Neural progenitor cell (in vitro differentiated cells): ENCODE results near the gene SET. TPM values are rescaled to one million over a fixed set of nuclear protein-coding genes. Genes with fewer than 3 reads are reported as not detected.
A peak's percentile ranks its signal among the peaks of the same experiment; 100 is the strongest.

ENCODE experiments used
- DNase-seq: peaks from one replicate; pipeline ENCODE4 v3.0.0-alpha.2; 2016; ENCODE audit warnings: low spot score
- H2AFZ ChIP-seq: fragments of 200-600 bp; sonication (generic); replicated peaks from 2 replicates; pipeline ENCODE4 v1.6.1; 2016; ENCODE audit warnings: antibody characterized with exemption
- H3F3A ChIP-seq: fragments of 200-600 bp; sonication (generic); 2 replicates; pipeline ENCODE4 v1.6.1; 2016; ENCODE audit warnings: antibody characterized with exemption, low read depth
- H3K27ac ChIP-seq: fragments of 200-600 bp; sonication (generic); 2 replicates; pipeline ENCODE4 v1.5.1; 2016; ENCODE audit warnings: mild to moderate bottlenecking
- H3K27me3 ChIP-seq: fragments of 200-600 bp; sonication (generic); 2 replicates; pipeline ENCODE4 v1.6.1; 2016; ENCODE audit warnings: mild to moderate bottlenecking, moderate library complexity
- H3K36me3 ChIP-seq: fragments of 200-600 bp; sonication (generic); 2 replicates; pipeline ENCODE4 v1.5.1; 2016
- H3K4me1 ChIP-seq: fragments of 200-600 bp; sonication (generic); 2 replicates; pipeline ENCODE4 v1.6.1; 2016; ENCODE audit warnings: mixed run types
- H3K4me2 ChIP-seq: fragments of 200-600 bp; sonication (generic); 2 replicates; pipeline ENCODE4 v1.6.1; 2016
- H3K4me3 ChIP-seq: fragments of 200-600 bp; sonication (generic); 2 replicates; pipeline ENCODE4 v1.5.1; 2016
- H3K79me2 ChIP-seq: fragments of 200-600 bp; sonication (generic); 2 replicates; pipeline ENCODE4 v1.6.1; 2016; ENCODE audit warnings: low read depth
- H3K9ac ChIP-seq: fragments of 200-600 bp; sonication (generic); 2 replicates; pipeline ENCODE4 v1.6.1; 2016
- H3K9me3 ChIP-seq: fragments of 200-600 bp; sonication (generic); 2 replicates; pipeline ENCODE4 v1.5.1; 2016; ENCODE audit warnings: low read depth
- H4K20me1 ChIP-seq: fragments of 200-600 bp; sonication (generic); 2 replicates; pipeline ENCODE4 v1.6.1; 2016; ENCODE audit warnings: low read depth
- H3K27ac Mint-ChIP-seq: 3 replicates; pipeline ENCODE4 v1.8.0; 2021; ENCODE audit warnings: mixed read lengths
- H3K27me3 Mint-ChIP-seq: 2 replicates; pipeline ENCODE4 v1.8.0; 2022; ENCODE audit warnings: low read depth, mild to moderate bottlenecking, inconsistent platforms, moderate library complexity, mixed read lengths; ENCODE audit not compliant: insufficient read depth
- H3K36me3 Mint-ChIP-seq: 3 replicates; pipeline ENCODE4 v1.8.0; 2021; ENCODE audit warnings: mixed read lengths
- H3K4me1 Mint-ChIP-seq: 3 replicates; pipeline ENCODE4 v1.8.0; 2021; ENCODE audit warnings: mixed read lengths
- H3K4me3 Mint-ChIP-seq: 3 replicates; pipeline ENCODE4 v1.8.0; 2021; ENCODE audit warnings: mild to moderate bottlenecking, moderate library complexity, mixed read lengths
- H3K9me3 Mint-ChIP-seq: 3 replicates; pipeline ENCODE4 v1.8.0; 2020; ENCODE audit warnings: mixed read lengths
- CTCF ChIP-seq: fragments of 200-600 bp; sonication (generic); IDR thresholded peaks from 2 replicates; pipeline ENCODE4 v1.5.1; 2017; ENCODE audit warnings: antibody characterized with exemption, mild to moderate bottlenecking
- EZH2 ChIP-seq: fragments of 200-600 bp; sonication (generic); IDR thresholded peaks from 2 replicates; pipeline ENCODE4 v1.6.1; 2017; ENCODE audit warnings: antibody characterized with exemption, mild to moderate bottlenecking, moderate library complexity
- EZH2phosphoT487 ChIP-seq: fragments of 200-600 bp; sonication (generic); IDR thresholded peaks from 2 replicates; pipeline ENCODE4 v1.6.1; 2017; ENCODE audit warnings: antibody characterized with exemption
- total RNA-seq: library from RNA; depleted of rRNA; stranded (reverse); fragments of >200 nt; gene quantifications from 2 replicates; pipeline ENCODE4 v1.2.3, GENCODE V29; 2015; ENCODE audit warnings: low replicate concordance

Gene SET
- total RNA-seq, 1 donor from 2014 or later: 1,683 TPM

DNA sequence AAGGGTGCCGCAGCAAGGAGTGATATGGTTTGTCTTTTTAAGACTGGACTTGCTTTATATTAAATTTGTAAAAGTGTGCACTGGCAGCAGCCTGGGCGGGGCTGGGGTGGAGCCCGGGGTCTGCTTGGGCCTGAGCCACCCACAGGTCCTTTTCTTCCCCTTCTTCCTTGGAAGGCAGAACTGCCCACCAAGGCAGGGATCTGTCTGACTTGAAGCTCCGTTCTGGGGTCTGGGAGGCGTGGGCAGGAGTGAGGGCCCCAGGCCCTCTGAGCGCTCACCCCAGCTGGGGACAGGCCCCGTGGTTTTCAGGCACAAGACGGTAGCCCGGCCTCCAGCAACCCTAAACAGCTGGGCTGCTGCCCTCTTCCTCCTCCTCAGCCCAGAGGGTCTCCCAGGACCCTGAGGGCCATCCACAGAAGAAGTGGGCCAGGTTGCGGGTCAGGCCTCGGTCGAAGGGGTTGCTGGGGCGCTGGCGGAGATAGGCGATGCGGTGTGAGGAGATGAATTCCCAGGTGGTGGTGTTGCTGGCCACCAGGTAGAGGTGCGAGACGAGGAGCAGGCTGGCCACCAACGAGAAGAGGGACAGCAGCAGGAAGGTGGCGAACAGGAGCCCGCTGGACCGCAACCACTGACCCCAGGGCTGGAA, 31.9 kb downstream of the SET start:
- Mint-ChIP-seq H3K4me3 (no peak overlapping the region), H3K9me3 (no peaks in the 10 kb centered on the region), H3K27me3 (peaks cover 4% of the 10 kb centered on the region), H3K36me3 (peaks cover 2% of the 10 kb centered on the region), H3K27ac (peak overlapping the region; percentile 58), H3K4me1 (peaks cover 23% of the 10 kb centered on the region)
- TF ChIP-seq EZH2phosphoT487 (no peak), EZH2 (no peak), CTCF (no peak)
- Histone ChIP-seq H3K4me3 (no peak overlapping the region), H4K20me1 (no peaks in the 10 kb centered on the region), H3K27ac (no peak overlapping the region), H3K9ac (no peak overlapping the region), H3K9me3 (no peaks in the 10 kb centered on the region), H3K4me1 (peaks cover 8% of the 10 kb centered on the region), H3F3A (peaks cover 17% of the 10 kb centered on the region), H3K27me3 (no peaks in the 10 kb centered on the region), H2AFZ (no peak overlapping the region), H3K4me2 (no peak overlapping the region), H3K36me3 (no peaks in the 10 kb centered on the region), H3K79me2 (peaks cover 10% of the 10 kb centered on the region)
- DNase-seq: no peak

DNA sequence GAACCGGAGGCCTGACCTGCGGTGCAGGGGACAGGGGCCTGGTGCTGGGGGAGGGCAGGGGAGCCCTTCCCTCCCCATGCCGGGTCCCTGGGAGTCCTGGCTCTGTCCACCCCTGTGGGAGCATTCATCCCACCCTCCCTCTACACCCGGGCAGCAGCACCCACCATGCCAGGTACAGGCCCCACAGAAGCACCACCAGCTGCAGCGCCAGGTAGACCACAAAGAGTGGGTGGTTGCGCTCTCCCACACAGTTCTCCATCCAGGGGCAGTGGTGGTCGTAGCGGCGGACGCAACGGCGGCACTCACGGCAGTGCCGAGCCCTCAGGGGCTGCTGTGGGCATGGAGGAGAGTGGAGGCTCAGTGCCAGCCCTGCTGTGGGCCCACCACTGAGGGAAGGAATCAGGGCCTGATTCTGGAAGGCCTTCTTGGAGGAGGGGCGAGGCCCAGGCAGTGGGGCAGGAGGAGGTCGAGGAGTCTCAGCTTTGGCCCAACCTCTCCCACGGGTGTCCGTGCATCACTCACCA, 32.5 kb downstream of the SET start:
- TF ChIP-seq CTCF (no peak), EZH2phosphoT487 (no peak), EZH2 (no peak)

DNA sequence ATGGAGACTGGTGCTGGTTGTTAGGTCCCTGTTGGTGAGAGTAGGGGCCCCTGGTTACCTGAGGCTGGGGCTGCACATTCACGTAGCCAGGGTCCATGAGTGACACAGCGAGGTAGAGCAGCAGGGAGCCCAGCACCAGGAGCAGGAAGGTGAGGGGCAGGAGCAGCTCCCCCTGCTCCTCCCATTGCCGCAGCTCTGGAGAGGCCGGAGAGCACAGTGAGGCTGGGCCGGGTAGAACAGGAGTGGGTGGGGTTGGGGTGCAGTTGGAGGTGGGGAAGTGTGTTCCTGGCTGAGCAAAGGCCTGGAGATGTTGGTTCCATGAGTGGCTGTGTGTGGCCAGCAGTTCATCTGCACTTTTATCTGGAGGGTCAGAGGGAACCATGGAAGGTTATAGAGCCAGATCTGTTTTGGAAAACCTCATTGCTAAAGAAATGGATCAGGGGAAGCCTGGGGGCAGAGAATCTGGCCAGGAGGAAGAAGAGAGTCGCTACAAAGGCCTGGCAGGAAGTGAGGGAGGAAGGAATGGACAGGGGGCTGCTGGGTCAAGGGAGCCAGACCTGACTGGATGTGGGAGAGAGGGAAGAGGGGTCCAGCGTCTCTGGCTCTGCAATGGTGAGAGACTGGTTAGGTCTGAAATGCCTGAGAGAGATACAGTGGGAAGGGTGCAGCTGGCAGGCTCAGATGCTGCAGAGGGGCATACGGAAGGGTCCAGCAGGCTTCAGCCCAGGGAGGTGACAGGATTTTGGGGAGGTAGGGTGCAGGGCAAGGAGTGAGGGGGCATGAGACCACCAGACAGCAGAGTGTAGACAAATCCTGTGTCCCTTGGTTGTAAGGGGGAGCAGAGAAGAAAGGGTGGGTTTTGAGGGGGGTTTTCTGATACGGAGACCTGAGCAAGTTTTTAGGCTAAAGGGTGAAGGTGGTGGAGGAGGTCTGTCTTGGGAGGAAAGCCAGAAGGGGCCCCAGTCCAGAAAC, 33.6 kb downstream of the SET start:
- Histone ChIP-seq H3F3A (peaks cover 20% of the 10 kb centered on the region), H3K9me3 (no peaks in the 10 kb centered on the region), H3K4me2 (peak overlapping the region; percentile 99), H3K27me3 (no peaks in the 10 kb centered on the region), H3K36me3 (no peaks in the 10 kb centered on the region), H3K4me3 (peak overlapping the region; percentile 90), H4K20me1 (no peaks in the 10 kb centered on the region), H3K4me1 (peaks cover 8% of the 10 kb centered on the region), H2AFZ (no peak overlapping the region), H3K27ac (no peak overlapping the region), H3K79me2 (peaks cover 10% of the 10 kb centered on the region), H3K9ac (peak overlapping the region; percentile 65)
- Mint-ChIP-seq H3K36me3 (peaks cover 2% of the 10 kb centered on the region), H3K27ac (peak overlapping the region; percentile 37), H3K4me1 (peaks cover 32% of the 10 kb centered on the region), H3K27me3 (peaks cover 8% of the 10 kb centered on the region), H3K4me3 (peak overlapping the region; percentile 73), H3K9me3 (no peaks in the 10 kb centered on the region)
- no peak for TF ChIP-seq EZH2
- TF ChIP-seq EZH2phosphoT487: no peak
- TF ChIP-seq CTCF: no peak
- DNase-seq: no peak

More for the DNA sequence above, 32.5 kb downstream of the SET start:
- peaks cover 6% of the 10 kb centered on the region for H3K27me3 Mint-ChIP-seq
- no peaks in the 10 kb centered on the region for H3K36me3 ChIP-seq
- peaks cover 27% of the 10 kb centered on the region for H3K4me1 Mint-ChIP-seq
- no peaks in the 10 kb centered on the region for H4K20me1 ChIP-seq
- H3F3A ChIP-seq: peaks cover 20% of the 10 kb centered on the region
- no peak overlapping the region for H3K4me3 Mint-ChIP-seq
- peaks cover 10% of the 10 kb centered on the region for H3K79me2 ChIP-seq
- no peak overlapping the region for H3K9ac ChIP-seq
- no peak overlapping the region for H3K4me2 ChIP-seq
- no peak overlapping the region for H2AFZ ChIP-seq
- no peak overlapping the region for H3K27ac Mint-ChIP-seq
- no peak overlapping the region for H3K27ac ChIP-seq
- H3K9me3 Mint-ChIP-seq: no peaks in the 10 kb centered on the region
- H3K4me3 ChIP-seq: no peak overlapping the region
- H3K4me1 ChIP-seq: peaks cover 8% of the 10 kb centered on the region
- no peaks in the 10 kb centered on the region for H3K9me3 ChIP-seq
- no peak for DNase-seq
- peaks cover 2% of the 10 kb centered on the region for H3K36me3 Mint-ChIP-seq
- no peaks in the 10 kb centered on the region for H3K27me3 ChIP-seq
